B cell (primary cell): ENCODE data around the gene NPW. TPM values are rescaled to one million over a fixed set of nuclear protein-coding genes. Genes with fewer than 3 reads are reported as not detected.

Experiments
- ATAC-seq: fragments of 200-7000 bp; cut with Tn5 transposase; one replicate; pipeline ENCODE4 v1.10.0; 2021; ENCODE audit warnings: low read depth, mild to moderate bottlenecking, moderate number of reproducible peaks, moderate library complexity
- CTCF ChIA-PET: fragments of 350-600 bp; sonication (Branson Sonifier 250); formaldehyde crosslinking; loops from one replicate; lab custom pipeline; 2021; ENCODE audit warnings: antibody characterized with exemption, inconsistent platforms; lab: Charles Lee
- POLR2A ChIA-PET: fragments of 350-600 bp; sonication (Branson Sonifier 250); formaldehyde crosslinking; loops from one replicate; lab custom pipeline; 2021; ENCODE audit warnings: antibody characterized with exemption; lab: Charles Lee
- DNase-seq: peaks from one replicate; pipeline ENCODE4 v3.0.0; 2013
- H2AFZ ChIP-seq: 2 replicates; pipeline ENCODE4 v1.6.1; 2012; ENCODE audit warnings: mild to moderate bottlenecking, low read depth, low read length; ENCODE audit not compliant: insufficient read depth, poor library complexity, severe bottlenecking
- H3K27ac ChIP-seq, 2 donors: 1 replicate in 1 of 2; 2 replicates in 1 of 2; pipeline ENCODE4 v1.5.1; 2012 to 2013; ENCODE audit warnings: low read length in 2 of 2, mild to moderate bottlenecking in 2 of 2, moderate library complexity in 1 of 2
- H3K27me3 ChIP-seq, 4 experiments: fragments of 200-600 bp in 1 of 4; sonication (generic) in 1 of 4; replicated peaks in 1 of 4; 1 replicate in 2 of 4; 2 replicates in 2 of 4; pipeline versions ENCODE4 v1.6.1 to v1.7.0; 2013 to 2016; ENCODE audit warnings: low read length in 3 of 4, mild to moderate bottlenecking in 2 of 4, mixed read lengths in 1 of 4, moderate library complexity in 1 of 4; ENCODE audit not compliant: insufficient read depth in 4 of 4, control insufficient read depth in 3 of 4; ENCODE audit errors: control extremely low read depth in 1 of 4
- H3K36me3 ChIP-seq, 2 experiments: replicated peaks in 1 of 2; 1 replicate in 1 of 2; 2 replicates in 1 of 2; pipeline versions ENCODE4 v1.6.1 to v1.7.1; 2013; ENCODE audit warnings: low read length in 1 of 2; ENCODE audit not compliant: insufficient read depth in 2 of 2, control insufficient read depth in 1 of 2; ENCODE audit errors: control extremely low read depth in 1 of 2, extremely low read depth in 1 of 2
- H3K4me1 ChIP-seq, 2 donors: fragments of 200-600 bp in 1 of 2; sonication (generic) in 1 of 2; 1 replicate in 1 of 2; 2 replicates in 1 of 2; pipeline versions ENCODE4 v1.5.1 to v1.6.1; 2013 to 2017; ENCODE audit warnings: low read length in 2 of 2; ENCODE audit not compliant: control insufficient read depth in 2 of 2, insufficient read depth in 2 of 2
- H3K4me2 ChIP-seq: replicated peaks from 2 replicates; pipeline ENCODE3; 2012; ENCODE audit warnings: mild to moderate bottlenecking, low read depth, low read length; ENCODE audit not compliant: poor library complexity, severe bottlenecking
- H3K4me3 ChIP-seq, 5 experiments: fragments of 200-600 bp in 1 of 5; sonication (generic) in 1 of 5; 1 replicate in 3 of 5; 2 replicates in 2 of 5; pipeline versions ENCODE4 v1.5.1 to v1.7.0; 2011 to 2016; ENCODE audit warnings: low read length in 4 of 5, mild to moderate bottlenecking in 4 of 5, low read depth in 2 of 5, control low read depth in 1 of 5, moderate library complexity in 1 of 5; ENCODE audit not compliant: insufficient read depth in 1 of 5; ENCODE audit errors: control extremely low read depth in 1 of 5, extremely low read depth in 1 of 5
- H3K79me2 ChIP-seq: fragments of 200-600 bp; sonication (generic); one replicate; pipeline ENCODE4 v1.6.0; 2016; ENCODE audit warnings: low read length; ENCODE audit not compliant: control insufficient read depth, insufficient read depth
- H3K9ac ChIP-seq: fragments of 200-600 bp; sonication (generic); 2 replicates; pipeline ENCODE4 v1.6.1; 2017; ENCODE audit warnings: mild to moderate bottlenecking, low read length, moderate library complexity
- H3K9me3 ChIP-seq, 3 donors: one replicate each; pipeline versions ENCODE4 v1.6.1 to v1.7.1; 2013; ENCODE audit warnings: low read length in 2 of 3; ENCODE audit not compliant: control insufficient read depth in 2 of 3, insufficient read depth in 1 of 3; ENCODE audit errors: control extremely low read depth in 1 of 3
- H4K20me1 ChIP-seq: 2 replicates; pipeline ENCODE4 v1.6.0; 2012; ENCODE audit warnings: mild to moderate bottlenecking, low read length; ENCODE audit not compliant: insufficient read depth, control insufficient read depth, poor library complexity, severe bottlenecking
- H3K27ac Mint-ChIP-seq: one replicate; pipeline ENCODE4 v1.8.0; 2021; ENCODE audit warnings: mixed read lengths
- H3K27me3 Mint-ChIP-seq: one replicate; pipeline ENCODE4 v1.8.0; 2021; ENCODE audit warnings: mixed read lengths
- H3K4me1 Mint-ChIP-seq: one replicate; pipeline ENCODE4 v1.8.0; 2021; ENCODE audit warnings: mixed read lengths
- H3K4me3 Mint-ChIP-seq: one replicate; pipeline ENCODE4 v1.8.0; 2021; ENCODE audit warnings: mixed read lengths
- H3K9me3 Mint-ChIP-seq: one replicate; pipeline ENCODE4 v1.8.0; 2022; ENCODE audit warnings: mixed read lengths; ENCODE audit not compliant: insufficient read depth
- EZH2 ChIP-seq: IDR thresholded peaks from 2 replicates; pipeline ENCODE4 v1.6.1; 2012; ENCODE audit warnings: borderline replicate concordance, low read depth, mild to moderate bottlenecking, moderate library complexity, low read length; ENCODE audit not compliant: insufficient read depth, poor library complexity, severe bottlenecking
- WGBS: methylation state at CpG from one replicate; pipeline ENCODE4 v1.1.5; 2013; ENCODE audit warnings: missing lambda C conversion rate; ENCODE audit not compliant: insufficient coverage; 5-methylcytosine and 5-hydroxymethylcytosine counted together
- intact Hi-C: fragments of 100-400 bp; cut with micrococcal nuclease; formaldehyde crosslinking; loops from one replicate; pipeline ENCODE4 v1.10.0; 2022
- polyA plus RNA-seq: library from polyadenylated mRNA; depleted of rRNA; stranded (reverse); fragments of >200 nt; gene quantifications from 2 replicates; pipeline ENCODE4 v1.2.3, GENCODE V29; 2012
- total RNA-seq, 2 donors: library from RNA; stranded (reverse); fragments of 120-200 nt in 1 of 2; gene quantifications; 1 replicate in 1 of 2; 2 replicates in 1 of 2; pipeline versions ENCODE4 v1.2.3 to v1.2.4, GENCODE V29; 2013 to 2022
- TF ChIP-seq, protein P1 (sequence below): fragments of 200-600 bp; IDR thresholded peaks from one replicate; pipeline ENCODE4 v1.8.0; 2022; ENCODE audit warnings: antibody characterized with exemption, mild to moderate bottlenecking

The NPW gene
- total and polyA plus RNA-seq, 2 donors (not counting 1 experiment from before 2014, with no cell fraction given), result 0.13 to 1.7 TPM

DNA sequence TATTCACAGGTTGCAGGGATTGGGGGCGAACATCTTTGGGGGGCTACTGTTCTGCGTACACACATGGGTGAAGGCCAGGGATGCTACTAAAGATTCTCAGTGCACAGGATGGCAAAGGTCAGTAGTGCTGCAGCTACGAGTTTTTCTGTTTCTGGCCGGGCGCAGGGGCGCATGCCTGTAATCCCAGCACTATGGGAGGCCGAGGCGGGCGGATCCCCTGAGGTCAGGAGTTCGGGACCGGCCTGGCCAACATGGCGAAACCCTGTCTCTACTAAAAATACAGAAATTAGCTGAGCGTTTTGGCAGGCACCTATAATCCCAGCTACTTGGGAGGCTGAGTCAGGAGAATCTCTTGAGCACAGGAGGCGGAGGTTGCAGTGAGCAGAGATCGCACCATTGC is 6.1 kb upstream of the NPW start:
- Histone ChIP-seq H3K9me3 (no peaks in the 10 kb centered on the region), H3K27me3 (peaks cover 0 to 7% (median 0%) of the 10 kb centered on the region in 4 experiments), H3K4me2 (no peak overlapping the region), H3K27ac (no peak overlapping the region), H3K36me3 (no peaks in the 10 kb centered on the region), H3K4me3 (no peak overlapping the region), H2AFZ (no peak overlapping the region), H3K79me2 (peaks cover 15% of the 10 kb centered on the region), H4K20me1 (peaks cover 7% of the 10 kb centered on the region), H3K9ac (no peak overlapping the region), H3K4me1 (peaks cover 13 to 16% of the 10 kb centered on the region in 2 donors)
- H3K27me3 Mint-ChIP-seq, result peaks cover 3% of the 10 kb centered on the region
- TF ChIP-seq EZH2, result no peak
- TF ChIP-seq, protein P1, sequence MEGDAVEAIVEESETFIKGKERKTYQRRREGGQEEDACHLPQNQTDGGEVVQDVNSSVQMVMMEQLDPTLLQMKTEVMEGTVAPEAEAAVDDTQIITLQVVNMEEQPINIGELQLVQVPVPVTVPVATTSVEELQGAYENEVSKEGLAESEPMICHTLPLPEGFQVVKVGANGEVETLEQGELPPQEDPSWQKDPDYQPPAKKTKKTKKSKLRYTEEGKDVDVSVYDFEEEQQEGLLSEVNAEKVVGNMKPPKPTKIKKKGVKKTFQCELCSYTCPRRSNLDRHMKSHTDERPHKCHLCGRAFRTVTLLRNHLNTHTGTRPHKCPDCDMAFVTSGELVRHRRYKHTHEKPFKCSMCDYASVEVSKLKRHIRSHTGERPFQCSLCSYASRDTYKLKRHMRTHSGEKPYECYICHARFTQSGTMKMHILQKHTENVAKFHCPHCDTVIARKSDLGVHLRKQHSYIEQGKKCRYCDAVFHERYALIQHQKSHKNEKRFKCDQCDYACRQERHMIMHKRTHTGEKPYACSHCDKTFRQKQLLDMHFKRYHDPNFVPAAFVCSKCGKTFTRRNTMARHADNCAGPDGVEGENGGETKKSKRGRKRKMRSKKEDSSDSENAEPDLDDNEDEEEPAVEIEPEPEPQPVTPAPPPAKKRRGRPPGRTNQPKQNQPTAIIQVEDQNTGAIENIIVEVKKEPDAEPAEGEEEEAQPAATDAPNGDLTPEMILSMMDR, result no peak
- POLR2A ChIA-PET, result no interaction called here
- H3K27ac Mint-ChIP-seq, result no peak overlapping the region
- DNase-seq, result no peak
- WGBS, result 95% methylated on average over 13 of the region's 15 CpGs
- intact Hi-C loops, result no loop called here
- no peak for ATAC-seq
- H3K4me3 Mint-ChIP-seq, result no peak overlapping the region
- CTCF ChIA-PET, result interaction anchor here (1.2 to 2.8 kb wide), 2 partner anchors 9 kb away, joined by 3 to 10 read pairs; no protein-coding TSS in a partner anchor
- H3K4me1 Mint-ChIP-seq, result peaks cover 10% of the 10 kb centered on the region
- no peaks in the 10 kb centered on the region for H3K9me3 Mint-ChIP-seq

DNA sequence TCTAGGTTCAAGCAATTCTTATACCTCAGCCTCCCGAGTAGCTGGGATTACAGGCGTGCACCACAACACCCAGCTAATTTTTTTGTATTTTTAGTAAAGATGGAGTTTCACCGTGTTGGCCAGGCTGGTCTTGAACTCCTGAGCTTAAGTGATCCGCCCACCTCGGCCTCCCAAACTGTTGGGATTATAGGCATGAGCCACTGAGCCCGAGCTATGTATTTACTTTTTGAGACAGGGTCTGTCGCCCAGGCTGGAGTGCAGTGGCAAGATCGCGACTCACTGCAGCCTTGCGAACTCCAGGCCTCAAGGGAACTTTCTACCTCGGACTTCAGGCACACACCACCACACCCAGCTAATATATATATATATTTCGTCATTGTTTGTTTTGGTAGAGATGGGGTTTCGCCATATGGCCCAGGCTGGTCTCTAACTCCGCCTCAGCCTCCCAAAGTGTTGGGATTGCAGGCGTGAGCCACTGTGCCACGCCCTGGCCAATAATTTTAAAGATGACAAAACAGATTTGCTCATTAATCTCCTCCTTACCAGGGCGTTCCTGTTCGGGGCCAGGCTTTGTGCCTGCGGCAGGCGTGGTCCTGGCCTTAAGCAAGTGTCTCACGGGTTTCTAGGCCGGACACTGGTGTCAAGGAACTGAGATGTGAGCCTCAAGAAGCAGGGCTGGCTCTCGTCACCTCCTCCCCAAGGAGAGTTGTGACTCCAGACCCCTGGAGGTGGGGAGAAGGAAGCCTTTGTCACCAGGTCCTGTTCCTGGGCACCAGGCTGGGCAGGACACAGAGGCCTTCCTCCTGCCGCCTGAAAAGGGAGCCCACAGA is 4.3 kb upstream of the NPW start:
- Histone ChIP-seq H3K4me2 (no peak overlapping the region), H3K79me2 (peaks cover 3% of the 10 kb centered on the region), H3K4me3 (no peak overlapping the region), H3K9ac (no peak overlapping the region), H3K4me1 (peaks cover 12 to 15% of the 10 kb centered on the region in 2 donors), H4K20me1 (no peaks in the 10 kb centered on the region), H3K9me3 (no peaks in the 10 kb centered on the region), H3K36me3 (no peaks in the 10 kb centered on the region), H3K27ac (no peak overlapping the region), H3K27me3 (peaks cover 0 to 21% (median 6%) of the 10 kb centered on the region in 4 experiments), H2AFZ (no peak overlapping the region)
- ATAC-seq (no peak), DNase-seq (no peak)
- 92% methylated on average over 18 of the region's 24 CpGs for WGBS
- POLR2A ChIA-PET, result no interaction called here
- H3K4me1 Mint-ChIP-seq, result peaks cover 1% of the 10 kb centered on the region
- TF ChIP-seq EZH2, result no peak
- TF ChIP-seq, protein P1, result no peak
- H3K27me3 Mint-ChIP-seq, result peaks cover 11% of the 10 kb centered on the region
- CTCF ChIA-PET, result interaction anchor here (0.6 kb wide), 1 partner anchor 139 kb away, joined by 3 read pairs; no protein-coding TSS in a partner anchor
- H3K4me3 Mint-ChIP-seq, result no peak overlapping the region
- no peaks in the 10 kb centered on the region for H3K9me3 Mint-ChIP-seq
- H3K27ac Mint-ChIP-seq, result no peak overlapping the region
- intact Hi-C loops, result no loop called here
